Measurements from ENCODE around the gene GALNT5. TPM values are rescaled to one million over a fixed set of nuclear protein-coding genes. Genes with fewer than 3 reads are reported as not detected.

Gene GALNT5, protein sequence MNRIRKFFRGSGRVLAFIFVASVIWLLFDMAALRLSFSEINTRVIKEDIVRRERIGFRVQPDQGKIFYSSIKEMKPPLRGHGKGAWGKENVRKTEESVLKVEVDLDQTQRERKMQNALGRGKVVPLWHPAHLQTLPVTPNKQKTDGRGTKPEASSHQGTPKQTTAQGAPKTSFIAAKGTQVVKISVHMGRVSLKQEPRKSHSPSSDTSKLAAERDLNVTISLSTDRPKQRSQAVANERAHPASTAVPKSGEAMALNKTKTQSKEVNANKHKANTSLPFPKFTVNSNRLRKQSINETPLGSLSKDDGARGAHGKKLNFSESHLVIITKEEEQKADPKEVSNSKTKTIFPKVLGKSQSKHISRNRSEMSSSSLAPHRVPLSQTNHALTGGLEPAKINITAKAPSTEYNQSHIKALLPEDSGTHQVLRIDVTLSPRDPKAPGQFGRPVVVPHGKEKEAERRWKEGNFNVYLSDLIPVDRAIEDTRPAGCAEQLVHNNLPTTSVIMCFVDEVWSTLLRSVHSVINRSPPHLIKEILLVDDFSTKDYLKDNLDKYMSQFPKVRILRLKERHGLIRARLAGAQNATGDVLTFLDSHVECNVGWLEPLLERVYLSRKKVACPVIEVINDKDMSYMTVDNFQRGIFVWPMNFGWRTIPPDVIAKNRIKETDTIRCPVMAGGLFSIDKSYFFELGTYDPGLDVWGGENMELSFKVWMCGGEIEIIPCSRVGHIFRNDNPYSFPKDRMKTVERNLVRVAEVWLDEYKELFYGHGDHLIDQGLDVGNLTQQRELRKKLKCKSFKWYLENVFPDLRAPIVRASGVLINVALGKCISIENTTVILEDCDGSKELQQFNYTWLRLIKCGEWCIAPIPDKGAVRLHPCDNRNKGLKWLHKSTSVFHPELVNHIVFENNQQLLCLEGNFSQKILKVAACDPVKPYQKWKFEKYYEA
- total RNA-seq (2021; ENCODE audit: unreplicated experiment), result 0.08 TPM
- not detected for polyA plus RNA-seq (2012; ENCODE audit: insufficient read length)
- percentile 6 among the genes with signal in this experiment for Bru-seq, nascent RNA
- BruChase-seq, experiment 1, labeled RNA remaining after a 2-hour chase, result percentile 10 among the genes with signal in this experiment
- percentile 10 among the genes with signal in this experiment for BruChase-seq, experiment 2, labeled RNA remaining after a 6-hour chase
- long read RNA-seq, result 0 reads

DNA sequence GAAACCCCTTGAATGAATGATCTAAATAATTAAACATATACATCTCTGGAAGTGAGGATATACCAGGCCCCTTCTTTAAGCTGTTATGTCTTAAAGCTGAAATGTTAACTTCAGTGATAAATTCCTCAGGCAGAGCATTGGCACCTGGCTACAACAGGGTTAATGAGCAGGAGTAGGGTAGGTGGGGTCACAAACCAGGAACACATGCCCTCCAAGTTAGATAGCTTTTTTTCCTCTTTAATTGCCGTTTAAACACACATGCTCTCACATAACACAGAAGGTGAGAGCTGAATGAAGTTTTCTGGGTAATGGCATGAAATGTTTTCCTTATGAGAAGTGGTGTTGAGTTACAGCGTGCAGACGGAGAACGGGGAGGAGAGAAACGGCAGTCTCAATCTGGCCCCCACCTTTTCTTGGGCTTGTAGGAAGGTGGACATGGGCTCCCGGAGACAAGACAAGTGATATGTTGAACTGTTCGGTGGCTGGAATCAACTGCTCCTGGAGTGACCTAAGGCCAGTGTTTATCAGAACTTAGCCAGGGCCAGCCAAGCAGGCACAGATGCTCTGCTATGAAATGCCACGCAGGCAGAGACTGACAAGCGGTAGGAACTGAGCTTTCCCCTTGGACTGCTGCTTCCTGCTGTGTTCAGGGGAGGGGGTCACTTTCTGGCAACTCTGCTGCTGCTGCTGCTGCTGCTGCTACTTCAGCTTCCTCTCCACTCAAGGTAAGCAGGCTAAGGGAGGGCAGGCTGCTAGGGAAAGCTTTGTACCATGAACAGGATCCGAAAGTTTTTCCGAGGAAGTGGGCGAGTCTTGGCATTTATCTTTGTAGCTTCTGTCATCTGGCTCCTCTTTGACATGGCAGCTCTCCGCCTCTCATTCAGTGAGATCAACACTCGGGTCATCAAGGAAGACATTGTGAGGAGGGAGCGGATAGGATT is at the start of gene GALNT5:
Gene GALNT5, plus strand, starts transcription at position 394 of the 941 bp plus-strand sequence. Its CDS starts 378 bp downstream, at position 772.
- DNase-seq (ENCODE audit: low read depth, low spot score) (no peak), ATAC-seq (peak; percentile 79)
- no peaks in the 10 kb centered on the region for H3K27me3 ChIP-seq (ENCODE audit: control insufficient read depth, insufficient read depth, low read length)
- intact Hi-C loops (cut with micrococcal nuclease; ENCODE audit: unreplicated experiment) (no loop called here), in situ Hi-C loops (cut with HindIII; ENCODE audit: low pct_unique_long_range_greater_than_20kb, low sequenced_read_pairs) (no loop called here)
- TF ChIP-seq, protein P1, sequence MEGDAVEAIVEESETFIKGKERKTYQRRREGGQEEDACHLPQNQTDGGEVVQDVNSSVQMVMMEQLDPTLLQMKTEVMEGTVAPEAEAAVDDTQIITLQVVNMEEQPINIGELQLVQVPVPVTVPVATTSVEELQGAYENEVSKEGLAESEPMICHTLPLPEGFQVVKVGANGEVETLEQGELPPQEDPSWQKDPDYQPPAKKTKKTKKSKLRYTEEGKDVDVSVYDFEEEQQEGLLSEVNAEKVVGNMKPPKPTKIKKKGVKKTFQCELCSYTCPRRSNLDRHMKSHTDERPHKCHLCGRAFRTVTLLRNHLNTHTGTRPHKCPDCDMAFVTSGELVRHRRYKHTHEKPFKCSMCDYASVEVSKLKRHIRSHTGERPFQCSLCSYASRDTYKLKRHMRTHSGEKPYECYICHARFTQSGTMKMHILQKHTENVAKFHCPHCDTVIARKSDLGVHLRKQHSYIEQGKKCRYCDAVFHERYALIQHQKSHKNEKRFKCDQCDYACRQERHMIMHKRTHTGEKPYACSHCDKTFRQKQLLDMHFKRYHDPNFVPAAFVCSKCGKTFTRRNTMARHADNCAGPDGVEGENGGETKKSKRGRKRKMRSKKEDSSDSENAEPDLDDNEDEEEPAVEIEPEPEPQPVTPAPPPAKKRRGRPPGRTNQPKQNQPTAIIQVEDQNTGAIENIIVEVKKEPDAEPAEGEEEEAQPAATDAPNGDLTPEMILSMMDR (IDR thresholded peaks at IDR 0.05), result no peak
- TF ChIP-seq POLR2AphosphoS5 (IDR thresholded peaks at IDR 0.05; ENCODE audit: low read depth, low read length) (no peak), TCF7L2 (IDR thresholded peaks at IDR 0.05; ENCODE audit: low read depth, low read length) (no peak), SIN3A (IDR thresholded peaks at IDR 0.05; ENCODE audit: borderline replicate concordance, insufficient read depth, low read depth, low read length) (no peak)
- TF ChIP-seq, protein P2, sequence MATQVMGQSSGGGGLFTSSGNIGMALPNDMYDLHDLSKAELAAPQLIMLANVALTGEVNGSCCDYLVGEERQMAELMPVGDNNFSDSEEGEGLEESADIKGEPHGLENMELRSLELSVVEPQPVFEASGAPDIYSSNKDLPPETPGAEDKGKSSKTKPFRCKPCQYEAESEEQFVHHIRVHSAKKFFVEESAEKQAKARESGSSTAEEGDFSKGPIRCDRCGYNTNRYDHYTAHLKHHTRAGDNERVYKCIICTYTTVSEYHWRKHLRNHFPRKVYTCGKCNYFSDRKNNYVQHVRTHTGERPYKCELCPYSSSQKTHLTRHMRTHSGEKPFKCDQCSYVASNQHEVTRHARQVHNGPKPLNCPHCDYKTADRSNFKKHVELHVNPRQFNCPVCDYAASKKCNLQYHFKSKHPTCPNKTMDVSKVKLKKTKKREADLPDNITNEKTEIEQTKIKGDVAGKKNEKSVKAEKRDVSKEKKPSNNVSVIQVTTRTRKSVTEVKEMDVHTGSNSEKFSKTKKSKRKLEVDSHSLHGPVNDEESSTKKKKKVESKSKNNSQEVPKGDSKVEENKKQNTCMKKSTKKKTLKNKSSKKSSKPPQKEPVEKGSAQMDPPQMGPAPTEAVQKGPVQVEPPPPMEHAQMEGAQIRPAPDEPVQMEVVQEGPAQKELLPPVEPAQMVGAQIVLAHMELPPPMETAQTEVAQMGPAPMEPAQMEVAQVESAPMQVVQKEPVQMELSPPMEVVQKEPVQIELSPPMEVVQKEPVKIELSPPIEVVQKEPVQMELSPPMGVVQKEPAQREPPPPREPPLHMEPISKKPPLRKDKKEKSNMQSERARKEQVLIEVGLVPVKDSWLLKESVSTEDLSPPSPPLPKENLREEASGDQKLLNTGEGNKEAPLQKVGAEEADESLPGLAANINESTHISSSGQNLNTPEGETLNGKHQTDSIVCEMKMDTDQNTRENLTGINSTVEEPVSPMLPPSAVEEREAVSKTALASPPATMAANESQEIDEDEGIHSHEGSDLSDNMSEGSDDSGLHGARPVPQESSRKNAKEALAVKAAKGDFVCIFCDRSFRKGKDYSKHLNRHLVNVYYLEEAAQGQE (IDR thresholded peaks at IDR 0.05; ENCODE audit: insufficient read depth in 1 of 2, low read depth in 2 of 2, low read length in 1 of 2), result no peak
- H3K27ac ChIP-seq (ENCODE audit: low read length), result no peak within 1 kb of the TSS
- H3K4me1 ChIP-seq (ENCODE audit: control insufficient read depth, insufficient read depth, low read length), result no peaks in the 10 kb centered on the region
- no peaks in the 10 kb centered on the region for H3K36me3 ChIP-seq (ENCODE audit: control insufficient read depth, insufficient read depth, low read length)
- peak within 1 kb of the TSS; percentile 24 to 37; a peak in 3 of 4 replicates for H3K4me3 ChIP-seq (ENCODE audit: low read depth in 2 of 2, low read length in 2 of 2)
- no peaks in the 10 kb centered on the region for H3K9me3 ChIP-seq (ENCODE audit: control insufficient read depth, insufficient read depth, low read depth, low read length)
- BruUV-seq (replicated peaks), result no TSS peak
- CTCF ChIA-PET, result no interaction called here
- POLR2A ChIA-PET, result no interaction called here

Data from Panc1 (cell line).